ENCODE data around the gene ATP6V1A. TPM values are rescaled to one million over a fixed set of nuclear protein-coding genes. Genes with fewer than 3 reads are reported as not detected.

ATP6V1A gene
- total and polyA plus RNA-seq, 2 of the 13 experiments (the other 11 are each of a cell fraction or from before 2014, with no cell fraction given) = 23.4 to 95.1 TPM

GRCh38 chr3:113744941-113745755 lies 1.7 kb upstream of the ATP6V1A start (continued):
- TF ChIP-seq HMG20A (CRISPR knock-in tag; IDR thresholded peaks at IDR 0.05; ENCODE audit: borderline replicate concordance) = no peak
- 0 out of 2 replicates have a peak, but pooled peaks have one; percentile 46 for TF ChIP-seq THAP9 (CRISPR knock-in tag; IDR thresholded peaks at IDR 0.05; ENCODE audit: borderline replicate concordance)
- peak; percentile 58 for TF ChIP-seq ZNF121 (CRISPR knock-in tag; IDR thresholded peaks at IDR 0.05)
- no peak for TF ChIP-seq ZNF383 (CRISPR knock-in tag; IDR thresholded peaks at IDR 0.05; ENCODE audit: borderline replicate concordance)
- TF ChIP-seq PRDM15 (CRISPR knock-in tag; IDR thresholded peaks at IDR 0.05) = no peak
- no peak for TF ChIP-seq THYN1 (CRISPR knock-in tag; IDR thresholded peaks at IDR 0.05; ENCODE audit: borderline replicate concordance, low read depth)
- TF ChIP-seq ZNF282 (IDR thresholded peaks at IDR 0.05; ENCODE audit: partially characterized antibody) = no peak
- TF ChIP-seq ZNF513 (CRISPR knock-in tag; conservative IDR thresholded peaks at IDR 0.05) = no peak
- TF ChIP-seq HMGXB4 (CRISPR knock-in tag; IDR thresholded peaks at IDR 0.05; ENCODE audit: borderline replicate concordance in 1 of 2, low read depth in 1 of 2) = peak in 1 of 2 experiments; percentile 94; a peak in 2 of 4 replicates
- TF ChIP-seq CREB3 (CRISPR knock-in tag; IDR thresholded peaks at IDR 0.05) = no peak
- no peak for TF ChIP-seq MTA3 (CRISPR knock-in tag; IDR thresholded peaks at IDR 0.05)
- TF ChIP-seq ZBTB49 (CRISPR knock-in tag; IDR thresholded peaks at IDR 0.05; ENCODE audit: borderline replicate concordance) = no peak
- TF ChIP-seq AHR (CRISPR knock-in tag; IDR thresholded peaks at IDR 0.05) = no peak
